Embryonic facial prominence (tissue), 1 donor: ENCODE data around the gene DTX1.
"Not testable (repeated sequence)": the region's sequence is repeated elsewhere in the genome, so short reads cannot be mapped to it uniquely, and the experiment has no call there.

ENCODE experiments used
- DNase-seq: peaks from one replicate; pipeline ENCODE4 v3.0.0-alpha.2; 2016; ENCODE audit errors: extremely low spot score

DTX1 gene

DNA sequence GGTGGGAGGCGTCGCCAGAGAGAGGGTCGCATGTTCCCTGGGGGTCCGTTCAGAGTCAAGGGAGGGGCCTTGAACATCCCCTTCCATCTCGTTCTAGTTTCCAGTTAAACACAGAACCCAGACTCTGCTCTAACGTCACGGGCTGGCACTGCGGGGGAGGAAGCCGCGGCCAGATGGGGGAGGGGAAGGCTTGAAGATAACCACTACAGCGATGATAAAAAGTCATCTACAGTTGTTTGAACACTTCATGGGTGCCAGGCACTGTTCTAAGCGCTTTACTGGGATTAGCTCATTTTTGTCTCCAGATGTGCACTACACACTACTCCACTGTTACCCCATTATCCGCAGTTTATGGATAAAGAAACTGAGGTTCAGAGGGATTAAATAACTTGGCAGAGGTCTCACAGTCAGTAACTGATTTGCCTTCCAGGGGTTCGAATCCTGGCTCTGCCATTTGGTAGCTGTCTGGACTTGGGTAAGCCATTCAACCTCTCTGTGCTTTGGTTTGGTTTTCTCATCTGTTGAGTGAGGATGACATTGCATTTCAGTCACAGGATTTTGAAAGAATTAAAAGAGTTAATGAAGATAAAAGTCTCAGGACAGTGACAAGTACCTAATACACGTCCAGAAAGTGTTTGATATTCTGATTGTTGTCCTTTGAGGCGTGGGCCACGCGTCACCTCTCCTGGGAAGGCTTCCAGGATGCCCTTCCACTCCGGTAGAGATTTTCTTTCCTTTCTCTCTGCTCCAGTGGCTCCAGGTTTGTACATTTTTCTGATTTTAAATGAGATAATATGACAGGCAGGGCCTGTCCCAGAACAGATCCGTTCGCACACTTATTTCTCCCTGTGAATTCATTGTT is 79.8 kb downstream of the DTX1 start:
- no peak for DNase-seq

GRCh38 chr12:113136990-113137511 is 80.5 kb downstream of the DTX1 start:
- no peak for DNase-seq

- DNase-seq: no peak
These were observed 81.6 kb downstream of the DTX1 start for GRCh38 chr12:113137861-113138783.

- no peak for DNase-seq
These were observed 82.3 kb downstream of the DTX1 start for GRCh38 chr12:113138826-113139225.

DNA sequence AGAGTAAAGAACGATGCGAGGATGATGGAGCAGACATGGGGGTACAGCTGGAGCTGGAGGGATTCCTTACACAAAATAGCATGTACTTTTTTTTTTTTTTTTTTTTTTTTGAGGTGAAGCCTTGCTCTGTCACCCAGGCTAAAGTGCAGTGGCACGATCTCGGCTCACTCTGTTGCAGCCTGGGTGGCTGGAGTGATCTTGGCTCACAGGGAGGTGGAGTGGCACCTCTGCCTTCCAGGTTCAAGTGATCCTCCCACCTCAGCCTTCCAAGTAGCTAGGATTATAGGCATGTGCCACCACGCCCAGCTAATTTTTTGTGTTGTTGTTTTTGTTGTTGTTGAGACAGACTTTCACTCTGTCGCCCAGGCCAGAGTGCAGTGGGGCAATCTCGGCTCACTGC is 84.2 kb downstream of the DTX1 start:
- no peak for DNase-seq

DNA sequence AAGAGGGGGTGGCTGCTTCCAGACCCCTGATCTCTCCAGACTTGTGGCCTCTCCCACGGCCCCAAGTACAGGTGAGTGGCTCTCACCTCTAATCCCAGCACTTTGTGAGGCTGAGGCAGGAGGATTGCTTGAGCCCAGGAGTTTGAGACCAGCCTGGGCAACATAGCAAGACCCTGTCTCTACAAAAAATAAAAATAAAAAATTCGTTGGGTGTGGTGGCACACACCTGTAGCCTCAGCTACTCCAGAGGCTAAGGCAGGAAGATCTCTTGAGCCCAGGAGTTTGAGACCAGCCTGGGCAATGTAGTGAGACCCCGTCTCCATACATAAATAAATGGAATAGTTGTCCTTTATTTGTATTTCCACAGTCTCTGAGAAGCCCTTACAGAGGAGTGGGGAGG is 85.2 kb downstream of the DTX1 start:
- not testable (repeated sequence) for DNase-seq

- DNase-seq: no peak
These were observed 85.8 kb downstream of the DTX1 start for GRCh38 chr12:113142173-113142885.

DNA sequence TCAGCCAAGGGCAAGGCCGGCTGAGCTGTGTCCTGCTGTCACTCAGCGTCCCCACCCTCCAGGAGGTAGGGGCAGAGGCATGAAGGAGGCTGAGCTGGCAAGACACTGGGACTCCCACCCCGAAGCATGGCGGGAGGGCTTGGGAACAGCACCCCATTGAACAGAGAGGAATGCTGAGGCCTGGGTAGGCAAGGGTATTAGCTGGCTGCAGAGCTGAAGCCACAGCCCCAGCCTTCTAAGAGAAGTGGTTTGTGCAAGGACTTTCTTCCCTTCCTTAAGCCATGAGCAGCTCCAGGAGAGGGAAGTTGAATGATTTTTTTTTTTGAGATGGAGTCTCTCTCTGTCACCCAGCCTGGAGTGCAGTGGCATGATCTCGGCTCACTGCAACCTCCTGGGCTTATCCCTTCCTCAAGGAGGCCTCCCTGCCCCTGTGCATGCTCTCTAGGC is 86.4 kb downstream of the DTX1 start:
- DNase-seq: no peak

DNA sequence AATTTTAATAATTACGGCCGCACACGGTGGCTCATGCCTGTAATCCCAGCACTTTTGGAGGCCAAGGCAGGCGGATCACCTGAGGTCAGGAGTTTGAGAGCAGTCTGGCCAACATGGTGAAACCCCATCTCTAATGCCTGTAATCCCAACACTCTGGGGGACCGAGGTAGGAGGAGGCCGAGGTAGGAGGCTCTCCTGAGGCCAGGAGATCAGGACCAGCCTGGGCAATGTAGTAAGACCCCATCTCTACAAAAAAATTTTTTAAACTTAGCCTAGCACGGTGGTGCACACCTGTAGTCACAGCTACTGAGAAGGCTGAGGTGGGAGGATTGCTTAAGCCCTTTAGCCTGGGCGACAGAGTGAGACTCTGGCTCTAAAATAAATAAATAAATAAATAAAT is 87.4 kb downstream of the DTX1 start:
- no peak for DNase-seq

DNA sequence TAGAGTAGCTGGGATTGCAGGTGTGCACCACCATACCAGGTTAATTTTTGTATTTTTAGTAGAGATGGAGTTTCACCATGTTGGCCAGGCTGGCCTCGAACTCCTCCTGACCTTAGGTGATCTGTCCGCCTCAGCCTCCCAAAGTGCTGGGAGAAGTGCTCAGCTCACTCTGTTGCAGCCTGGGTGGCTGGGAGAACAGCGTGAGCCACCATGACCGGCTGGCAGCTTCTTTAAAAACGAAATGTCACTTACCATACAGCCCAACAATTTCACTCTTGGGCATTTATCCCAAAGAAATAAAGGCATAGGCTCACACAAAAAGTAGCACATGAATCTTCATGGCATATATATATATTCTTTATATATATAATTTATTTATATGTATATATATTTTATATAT is 88.3 kb downstream of the DTX1 start:
- no peak for DNase-seq

GRCh38 chr12:113145720-113146551 is 89.4 kb downstream of the DTX1 start:
- DNase-seq: no peak

GRCh38 chr12:113146999-113147398 is 90.5 kb downstream of the DTX1 start:
- DNase-seq: no peak
